Fibroblast of peridontal ligament (primary cell): ENCODE data around the gene RBM47.

ENCODE experiments used
- DNase-seq: peaks from one replicate; pipeline ENCODE4 v3.0.0-alpha.2; 2010; ENCODE audit errors: extremely low read depth

The RBM47 gene

DNA sequence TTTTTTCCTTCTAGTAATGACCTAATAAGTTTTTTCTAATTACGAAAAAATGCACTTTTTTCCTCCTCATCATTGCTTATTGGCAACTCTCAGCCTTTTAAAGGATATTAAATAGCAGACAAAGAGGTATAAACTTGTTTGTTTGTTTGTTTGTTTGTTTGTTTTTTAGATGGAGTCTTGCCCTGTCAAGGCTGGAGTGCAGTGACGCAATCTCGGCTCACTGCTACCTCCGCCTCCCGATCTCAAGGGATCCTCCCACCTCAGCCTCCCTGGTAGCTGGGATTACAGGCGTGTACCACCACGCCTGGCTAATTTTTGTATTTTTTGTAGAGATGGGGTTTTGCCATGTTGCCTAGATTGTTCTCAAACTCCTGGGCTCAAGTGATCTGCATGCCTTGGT, 6.0 kb downstream of the RBM47 start:
- no peak for DNase-seq

DNA sequence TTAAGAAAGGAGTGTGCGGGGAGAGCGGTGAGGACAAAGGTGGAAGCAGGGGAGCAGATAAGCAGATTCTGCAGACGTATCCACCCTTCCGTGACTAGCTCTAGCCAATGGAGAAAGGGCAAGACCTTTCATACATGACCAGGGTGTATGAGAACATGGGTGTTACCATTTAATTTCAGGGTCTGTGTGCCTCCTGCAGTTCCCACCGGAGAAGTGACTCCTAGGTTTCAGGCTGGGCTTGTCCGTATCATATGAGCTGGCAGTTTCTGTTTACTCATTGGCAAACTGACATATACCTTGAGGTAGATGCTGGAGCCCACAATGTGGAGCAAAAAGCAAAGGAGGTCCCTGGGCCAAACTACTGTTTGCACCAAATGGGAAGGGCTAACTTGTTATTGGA, 6.8 kb downstream of the RBM47 start:
- no peak for DNase-seq

DNA sequence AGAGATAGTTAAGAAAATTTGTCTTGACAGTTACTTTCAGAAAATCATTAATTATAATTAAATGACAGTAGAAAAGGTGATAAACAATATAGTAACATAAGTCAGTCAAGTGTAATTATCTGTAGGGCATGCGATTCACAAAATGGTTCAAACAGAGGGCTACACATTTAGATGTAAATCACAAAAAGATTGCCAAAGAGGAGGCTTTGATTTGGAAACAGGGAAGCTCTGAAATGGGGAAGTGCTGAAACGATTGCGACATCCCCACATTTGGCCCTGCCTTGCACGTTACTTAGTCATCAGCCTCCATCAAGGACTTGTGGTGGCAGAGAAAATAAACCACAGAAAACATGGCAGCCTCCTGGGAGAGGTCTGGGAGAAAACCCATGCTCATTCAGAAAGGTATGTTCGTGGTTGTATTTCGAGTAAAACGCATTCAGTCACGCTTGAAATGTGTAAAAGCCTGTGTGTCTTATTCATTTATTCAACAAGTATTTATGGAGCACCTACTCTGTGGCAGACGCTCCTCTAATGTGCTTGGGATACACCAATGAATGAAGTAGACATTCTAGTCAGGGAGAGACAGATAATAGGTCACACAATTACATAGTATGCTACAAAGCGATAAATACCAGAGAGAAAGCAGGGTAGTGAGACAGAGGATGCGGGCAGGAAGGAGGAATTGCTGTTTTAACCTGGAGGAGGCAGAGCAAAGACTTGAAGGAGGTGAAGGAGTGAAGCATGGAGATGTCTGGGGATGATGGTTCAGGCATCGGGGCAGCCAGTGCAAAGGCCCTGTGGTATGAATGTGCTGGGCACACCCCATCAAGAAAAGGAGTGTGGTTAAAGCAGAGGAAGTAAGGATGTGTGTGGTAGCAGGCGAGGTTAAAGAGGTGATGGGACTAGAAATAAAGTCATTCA, 7.8 kb downstream of the RBM47 start:
- peak; percentile 99 for DNase-seq

DNA sequence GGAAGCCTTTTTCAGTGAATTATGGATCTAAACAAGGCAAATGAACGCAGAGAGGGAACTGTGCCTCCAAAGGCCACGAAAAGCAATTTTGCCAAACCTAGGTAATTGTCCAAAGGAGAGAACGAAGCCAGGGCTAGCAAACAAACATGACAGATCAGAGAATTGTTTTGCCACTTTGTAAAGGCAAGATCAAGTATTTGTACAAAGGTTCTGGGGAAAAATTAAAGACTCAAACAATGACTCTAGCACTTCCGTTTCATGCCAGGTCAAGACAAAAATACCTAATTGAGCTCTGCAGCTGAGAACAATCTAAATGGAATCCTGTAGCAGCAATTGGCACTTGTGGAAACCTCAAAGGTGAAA, 8.5 kb downstream of the RBM47 start:
- no peak for DNase-seq

DNA sequence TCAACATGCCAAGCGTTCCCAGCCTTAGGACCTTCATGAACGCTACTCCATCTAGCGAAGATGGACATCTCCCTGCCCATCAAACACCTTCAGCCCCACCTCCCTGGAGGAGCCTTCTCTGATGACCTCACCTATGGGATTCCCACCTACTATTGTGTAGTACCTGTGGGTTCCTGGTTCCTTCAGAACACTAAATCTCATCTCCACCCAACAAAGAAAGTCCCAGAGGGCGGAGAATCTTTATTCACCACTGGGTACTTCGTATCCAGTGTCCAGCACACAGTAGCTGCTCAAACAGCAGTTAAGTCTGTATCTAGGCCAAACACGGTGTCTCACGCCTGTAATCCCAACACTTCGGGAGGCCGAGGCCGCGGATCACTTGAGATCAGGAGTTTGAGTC, 10.1 kb downstream of the RBM47 start:
- DNase-seq, result no peak

DNA sequence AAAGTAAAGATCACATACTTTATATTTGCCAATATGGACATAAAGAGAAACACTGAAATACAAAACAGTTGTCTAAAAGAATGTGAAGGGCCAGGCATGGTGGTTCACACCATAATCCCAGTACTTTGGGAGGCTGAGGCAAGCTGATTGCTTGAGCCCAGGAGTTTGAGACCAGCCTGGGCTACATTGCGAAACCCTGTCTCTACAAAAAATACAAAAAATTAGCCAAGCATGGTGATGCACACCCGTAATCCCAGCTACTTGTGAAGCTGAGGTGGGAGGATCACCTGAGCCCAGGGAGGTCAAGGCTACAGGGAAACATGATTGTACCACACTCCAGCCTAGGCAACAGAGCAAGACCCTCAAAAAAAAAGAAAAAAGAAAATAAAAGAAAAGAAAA, 11.8 kb downstream of the RBM47 start:
- no peak for DNase-seq

DNA sequence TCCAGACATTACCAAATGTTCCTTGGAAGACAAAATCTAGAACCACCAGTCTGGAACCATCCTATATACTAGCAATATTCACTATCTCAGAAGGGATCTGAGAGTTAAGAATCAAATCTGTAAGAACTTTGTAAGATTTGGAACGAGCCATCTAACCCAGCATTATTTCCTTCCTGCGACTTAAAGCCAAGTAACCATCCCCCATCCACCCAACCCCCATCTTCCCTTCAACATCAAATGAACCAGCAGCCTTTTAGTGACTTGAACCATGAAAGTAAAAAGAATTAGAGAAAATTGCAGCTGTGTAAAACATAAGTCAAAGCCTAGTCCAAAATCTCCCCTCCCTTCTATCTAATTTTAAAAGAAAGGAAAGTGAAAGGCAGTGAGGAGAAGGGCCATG, 15.6 kb downstream of the RBM47 start:
- DNase-seq, result no peak

DNA sequence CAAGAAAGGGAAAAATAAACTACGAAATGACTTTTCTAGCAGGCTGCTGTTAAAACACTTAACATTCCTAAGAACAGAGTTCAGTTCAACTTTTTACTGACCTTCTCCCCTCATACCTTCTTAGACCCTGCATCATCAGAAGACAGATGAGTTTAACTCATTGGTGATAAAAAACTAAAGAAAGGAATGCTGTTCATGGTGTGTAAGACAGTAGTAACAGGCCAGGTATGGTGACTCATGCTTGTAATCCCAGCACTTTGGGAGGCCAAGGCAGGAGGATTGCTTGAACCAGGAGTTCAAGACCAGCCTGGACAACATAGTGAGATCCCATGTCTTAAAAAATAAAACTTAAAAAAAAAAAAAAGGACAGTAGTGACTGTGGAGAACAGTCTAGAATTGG, 16.2 kb downstream of the RBM47 start:
- no peak for DNase-seq

DNA sequence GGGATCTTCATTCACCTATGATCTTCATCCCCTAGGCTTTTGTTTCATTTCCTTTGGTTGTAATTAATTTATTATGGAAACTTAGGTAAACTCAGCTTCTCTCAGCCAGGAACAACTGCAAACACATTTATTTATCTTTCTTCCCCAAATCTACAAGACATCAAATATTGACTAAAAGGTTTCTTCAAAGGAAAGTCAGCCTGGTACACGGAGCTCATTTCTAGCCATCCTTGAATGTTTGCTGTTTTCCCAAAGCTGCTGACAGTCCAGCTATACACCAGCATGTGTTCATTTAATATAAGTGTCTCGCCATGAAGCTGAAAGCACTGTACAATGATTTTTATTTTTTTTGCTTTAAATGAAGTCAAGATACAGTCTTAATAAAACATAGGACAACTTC, 16.8 kb downstream of the RBM47 start:
- no peak for DNase-seq

DNA sequence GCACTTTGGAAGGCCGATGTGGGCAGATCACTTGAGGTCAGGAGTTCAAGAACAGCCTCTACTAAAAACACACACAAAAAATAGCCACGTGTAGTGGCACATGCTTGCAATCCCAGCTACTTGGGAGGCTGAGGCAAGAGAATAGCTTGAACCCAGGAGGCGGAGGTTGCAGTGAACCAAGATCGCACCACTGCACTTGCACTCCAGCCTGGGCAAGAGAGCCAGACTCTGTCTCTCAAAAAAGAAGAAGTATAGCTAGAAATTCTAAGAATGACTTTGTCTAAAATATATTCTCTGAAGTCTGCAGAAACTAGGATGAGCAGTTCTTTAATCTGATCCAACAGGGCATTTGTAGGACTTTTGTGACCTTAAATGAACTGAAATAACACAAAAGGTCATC, 17.4 kb downstream of the RBM47 start:
- DNase-seq, result no peak

DNA sequence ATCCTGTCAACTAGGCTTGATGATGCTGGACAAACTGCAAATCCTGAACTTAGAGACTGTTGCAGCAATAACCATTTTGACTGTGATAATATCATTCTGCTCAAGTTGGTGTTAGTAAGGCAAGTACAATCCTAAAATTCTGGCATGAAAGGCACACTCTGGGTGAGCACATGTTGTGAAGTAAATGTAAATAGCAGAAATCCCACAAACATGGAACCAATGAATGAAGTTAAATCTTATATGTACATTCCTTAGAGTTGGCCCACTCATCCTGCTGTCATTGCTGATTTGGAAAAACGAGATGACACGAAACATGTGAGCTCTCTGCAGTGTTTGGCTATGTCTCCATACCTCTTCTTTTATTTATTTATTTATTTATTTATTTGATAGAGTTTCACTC, 21.0 kb downstream of the RBM47 start:
- peak; percentile 88 for DNase-seq

DNA sequence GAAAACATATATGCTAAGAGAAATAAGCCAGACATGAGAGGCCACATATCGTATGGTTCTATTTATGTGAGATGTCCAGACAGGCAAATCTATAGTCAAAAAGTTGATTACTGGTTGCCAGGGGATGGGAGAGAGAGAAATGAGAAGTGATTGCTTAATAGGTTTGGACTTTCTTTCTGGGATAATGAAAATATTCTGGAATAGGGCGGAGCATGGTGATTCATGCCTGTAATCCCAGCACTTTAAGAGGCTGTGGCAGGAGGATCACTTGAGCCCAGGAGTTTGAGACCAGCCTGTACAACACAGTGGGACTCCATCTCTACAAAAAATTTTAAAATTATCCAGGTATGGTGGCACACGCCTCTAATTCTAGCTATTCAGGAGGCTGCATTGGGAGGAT, 22.4 kb downstream of the RBM47 start:
- DNase-seq, result peak; percentile 68

DNA sequence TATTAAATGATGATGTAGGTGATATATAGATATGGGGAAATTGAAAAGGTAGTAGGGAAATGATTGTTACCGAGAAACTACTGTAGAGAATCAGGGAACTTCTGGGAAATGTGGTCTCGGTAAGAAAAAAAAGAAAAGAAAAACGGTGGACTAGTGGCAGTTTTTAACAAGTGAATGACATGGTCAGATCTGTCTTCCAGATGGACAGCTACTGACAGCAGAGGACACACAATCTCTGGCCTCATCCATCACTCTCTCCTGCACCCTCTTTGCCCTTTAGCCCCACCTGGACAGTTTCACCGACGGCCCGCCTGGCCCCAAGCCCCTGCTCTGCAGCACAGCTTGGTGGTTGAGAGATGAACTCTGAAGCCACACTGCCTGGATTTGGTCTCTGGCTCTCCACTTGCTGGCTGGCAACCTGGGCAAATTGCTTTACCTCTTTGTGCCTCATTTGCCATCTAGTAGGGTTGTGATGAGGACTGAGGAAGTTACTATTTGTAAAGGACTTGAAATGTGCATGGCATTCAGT, 23.4 kb downstream of the RBM47 start:
- no peak for DNase-seq

DNA sequence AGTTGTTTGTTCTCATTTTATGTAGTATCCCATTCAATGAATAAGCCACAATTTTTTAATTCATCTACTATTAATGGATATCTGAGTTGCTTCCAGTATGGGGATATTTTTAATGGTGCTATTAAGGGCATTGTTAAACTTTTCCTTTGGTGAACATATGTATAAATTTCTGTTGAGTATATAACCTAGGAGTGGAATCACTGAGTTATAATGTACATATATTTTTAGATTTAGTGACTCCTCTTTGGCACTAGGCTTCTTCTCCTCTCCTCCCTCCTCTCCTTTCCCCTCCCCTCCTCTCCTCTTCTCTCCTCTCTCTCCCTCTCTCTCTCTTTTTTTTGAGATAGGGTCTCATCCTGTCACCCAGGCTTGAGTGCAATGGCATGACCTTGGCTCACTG, 26.4 kb downstream of the RBM47 start:
- no peak for DNase-seq

DNA sequence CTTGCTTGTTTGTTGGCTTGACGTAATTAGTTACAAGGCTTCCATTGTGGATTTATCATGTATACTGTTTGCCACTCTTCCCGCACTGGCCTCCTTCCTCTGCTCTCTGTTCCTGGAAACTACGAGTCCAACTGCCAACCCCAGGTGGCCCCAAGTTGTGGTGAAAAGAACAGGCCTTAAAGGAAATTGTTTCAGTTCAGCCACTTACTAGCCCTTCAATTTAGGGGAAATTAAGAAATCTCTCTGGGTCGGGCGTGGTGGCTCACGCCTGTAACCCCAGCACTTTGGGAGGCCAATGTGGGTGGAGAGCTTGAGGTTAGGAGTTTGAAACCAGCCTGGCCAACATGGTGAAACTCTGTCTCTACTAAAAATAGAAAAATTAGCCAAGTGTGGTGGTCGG, 28.0 kb downstream of the RBM47 start:
- no peak for DNase-seq

DNA sequence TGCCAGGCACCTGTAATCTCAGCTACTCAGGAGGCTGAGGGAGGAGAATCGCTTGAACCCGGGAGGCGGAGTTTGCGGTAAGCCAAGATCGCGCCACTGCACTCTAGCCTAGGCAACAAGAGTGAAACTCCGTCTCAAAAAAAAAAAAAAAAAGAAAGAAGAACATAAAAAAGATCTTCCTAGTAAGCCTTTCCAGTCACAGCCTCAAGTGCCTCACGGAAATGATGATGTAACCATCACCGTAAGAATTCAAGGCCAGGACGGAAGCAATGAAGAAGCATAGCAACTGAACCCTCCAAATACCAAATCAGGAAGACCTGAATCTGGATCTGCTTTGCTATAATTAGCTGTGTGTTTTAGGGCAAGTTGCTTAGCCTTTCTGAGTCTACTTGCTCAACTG, 28.8 kb downstream of the RBM47 start:
- no peak for DNase-seq

DNA sequence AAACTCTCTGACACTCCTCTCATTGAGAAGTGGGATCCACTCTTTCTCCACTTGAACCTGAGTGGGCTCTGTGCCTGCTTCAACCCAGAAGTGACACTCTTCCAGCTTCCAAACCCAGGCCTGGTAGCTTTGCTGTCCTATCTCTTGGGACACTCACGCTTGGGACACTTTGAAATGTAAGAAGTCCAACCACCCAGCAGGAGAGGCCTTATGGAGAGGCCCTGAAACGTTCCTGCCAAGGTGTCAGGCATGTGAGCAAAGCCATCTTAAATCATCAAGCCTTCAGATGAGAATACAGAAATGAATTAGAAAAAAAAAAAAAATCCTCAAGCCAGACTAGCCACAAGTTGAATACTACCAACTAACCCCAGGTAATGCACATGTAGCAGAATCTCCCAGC, 30.2 kb downstream of the RBM47 start:
- no peak for DNase-seq

DNA sequence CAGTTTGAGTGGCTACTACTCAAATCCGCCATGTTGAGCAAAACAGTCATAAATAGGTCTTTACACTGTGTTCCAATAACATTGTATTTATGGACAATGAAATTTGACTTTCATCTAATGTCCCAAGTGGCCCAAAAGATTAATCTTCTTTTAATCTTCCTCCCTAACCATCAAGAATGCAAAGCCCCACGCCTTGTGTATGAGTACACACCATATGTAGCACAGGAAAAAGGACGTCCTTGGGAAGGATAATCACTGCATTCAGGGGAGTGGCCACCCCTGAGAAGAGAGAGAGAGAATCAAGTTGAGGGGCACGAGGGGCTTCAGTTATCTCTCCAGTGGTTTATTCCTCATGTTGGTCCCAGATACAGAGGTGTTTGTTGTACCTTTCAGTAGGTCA, 33.1 kb downstream of the RBM47 start:
- no peak for DNase-seq

DNA sequence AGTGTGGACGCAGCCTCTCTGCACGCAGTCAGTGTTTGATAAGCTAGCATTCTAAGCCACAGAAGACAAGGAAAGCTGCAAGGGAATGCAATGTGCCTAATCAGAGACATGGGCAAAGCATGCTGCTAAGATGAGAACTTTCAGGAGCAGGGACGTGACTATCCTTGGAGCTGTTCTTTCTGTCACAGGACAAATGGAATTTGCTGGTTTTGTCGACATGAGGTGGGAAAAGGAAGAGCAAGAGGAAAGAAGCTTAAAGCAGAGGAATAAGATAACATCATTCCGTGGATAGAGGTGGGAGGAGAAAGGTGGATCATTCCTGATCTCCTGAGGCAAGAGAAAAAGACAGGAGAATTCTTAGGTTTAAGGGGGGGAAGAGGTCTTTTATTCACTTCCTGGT, 33.7 kb downstream of the RBM47 start:
- no peak for DNase-seq

DNA sequence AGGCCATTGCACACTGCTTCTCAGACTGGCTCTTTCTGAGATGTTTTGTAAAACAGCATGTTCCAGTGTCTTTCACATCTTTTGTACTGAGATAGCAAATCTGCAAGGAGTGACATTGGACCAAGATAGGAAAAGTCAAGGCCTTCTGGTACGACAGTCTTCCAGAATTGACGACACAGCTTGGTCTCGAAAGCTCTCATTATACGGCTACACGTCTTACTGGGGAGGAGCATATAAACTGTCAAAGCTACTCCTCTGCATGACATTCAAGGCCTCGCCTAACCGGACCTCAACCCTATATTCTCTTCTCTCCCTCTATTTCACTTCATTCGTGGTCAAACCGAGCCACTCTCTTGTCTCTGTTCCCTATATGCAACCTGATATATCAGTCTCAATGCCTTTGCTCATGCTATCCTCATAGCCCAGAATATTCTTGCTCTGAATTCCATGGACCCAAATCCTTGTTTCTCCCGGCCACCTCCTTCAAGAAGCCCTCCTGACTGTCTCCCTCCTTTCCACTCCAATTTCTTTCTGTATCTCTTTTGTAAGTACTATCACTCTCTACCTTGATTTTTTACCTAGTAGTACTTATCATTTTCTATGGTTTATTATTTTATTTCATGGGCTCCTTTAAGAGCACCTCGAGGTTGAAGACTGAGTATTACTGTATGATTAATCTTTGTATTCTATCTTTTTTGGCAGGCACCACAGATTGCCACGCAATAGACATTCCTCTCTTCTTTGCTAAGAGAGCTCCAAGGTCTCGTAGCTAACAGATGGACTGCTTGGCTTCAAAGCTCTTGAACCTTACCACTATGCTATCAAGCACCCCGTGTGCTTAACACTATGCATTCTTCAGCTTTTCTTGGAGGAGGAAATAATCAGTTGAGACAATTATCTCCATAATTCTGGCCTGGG, 35.1 kb downstream of the RBM47 start:
- DNase-seq, result peak; percentile 80

DNA sequence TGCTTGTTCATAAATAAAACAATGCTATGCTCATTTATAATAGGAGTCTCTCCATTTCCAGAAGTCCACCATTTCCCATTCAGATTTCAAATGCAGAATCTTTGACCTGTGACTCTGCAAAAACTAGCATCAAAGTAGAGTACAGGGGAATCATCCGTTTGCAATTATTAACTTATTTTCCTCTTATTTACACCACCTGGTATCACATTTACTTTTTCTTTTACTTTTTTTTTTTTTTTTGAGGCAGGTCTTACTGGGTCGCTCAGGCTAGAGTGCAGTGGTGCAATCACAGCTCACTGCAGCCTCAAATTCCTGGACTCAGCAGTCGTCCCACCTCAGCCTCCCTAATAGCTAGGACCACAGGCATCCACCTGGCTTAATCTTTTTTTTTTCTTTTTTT, 37.6 kb downstream of the RBM47 start:
- no peak for DNase-seq

DNA sequence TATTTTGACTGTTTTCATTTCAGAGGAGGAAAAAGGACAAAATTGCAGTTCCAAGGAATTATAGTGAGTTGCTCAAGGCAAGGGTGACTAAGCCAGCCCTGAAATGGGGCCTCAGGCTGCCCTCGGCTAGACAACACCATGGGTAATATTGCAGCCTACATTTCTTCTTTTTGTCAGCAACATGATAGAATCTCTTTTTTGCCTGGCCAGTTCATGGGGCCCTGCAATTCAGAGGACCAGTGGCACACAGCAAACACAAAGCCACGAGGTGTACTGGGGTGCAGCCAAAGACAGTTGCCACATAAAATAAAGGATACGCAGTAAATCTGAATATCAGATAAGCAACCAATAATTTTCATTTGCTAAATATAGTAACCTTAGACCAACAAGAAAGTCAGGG, 41.8 kb downstream of the RBM47 start:
- DNase-seq, result peak; percentile 71

DNA sequence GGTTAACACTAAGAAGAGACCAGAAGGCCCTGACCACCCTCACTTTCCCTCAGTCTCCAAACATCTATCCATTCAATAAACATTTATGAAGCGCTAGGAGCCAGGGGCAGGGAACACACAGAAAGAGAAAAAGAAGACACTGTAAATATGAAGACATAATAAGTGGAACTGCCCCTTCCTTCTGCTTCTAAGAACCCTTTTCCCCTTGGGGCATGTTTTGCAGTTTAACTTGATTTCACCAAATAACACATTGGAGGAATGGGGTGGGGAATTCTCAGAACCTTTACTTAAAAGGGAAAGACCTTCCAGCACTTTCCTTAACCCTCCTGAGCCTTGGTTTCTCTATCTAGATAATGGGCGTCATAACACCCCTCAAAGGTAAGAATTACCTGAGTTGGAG, 42.3 kb downstream of the RBM47 start:
- DNase-seq, result no peak
